ENCODE data around the gene WDR72. TPM values are rescaled to one million over a fixed set of nuclear protein-coding genes. Genes with fewer than 3 reads are reported as not detected.
A peak's percentile ranks its signal among the peaks of the same experiment; 100 is the strongest.

The WDR72 gene
- total and polyA plus RNA-seq, 2 of the 8 experiments (the other 6 are each of a cell fraction or from before 2014, with no cell fraction given), result 1.2 to 1.9 TPM

DNA sequence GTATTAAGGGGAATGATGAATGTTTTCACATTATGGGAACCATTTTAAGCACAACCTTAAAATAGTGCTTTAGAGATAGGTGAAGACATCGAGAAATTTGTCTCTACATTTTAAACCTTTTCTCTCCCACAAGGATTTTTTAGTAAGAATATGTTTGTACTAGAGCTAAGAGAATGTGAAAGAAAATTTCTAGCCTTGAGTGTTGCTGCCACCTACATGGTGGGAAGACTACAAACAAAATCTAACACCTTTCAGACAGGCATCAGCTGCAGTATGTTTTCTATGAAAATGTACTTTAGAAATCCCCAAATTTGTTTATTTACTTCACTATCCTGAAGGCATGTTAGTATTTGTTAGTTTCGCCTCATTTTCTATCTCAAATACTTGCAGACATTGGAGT lies 247.4 kb downstream of the WDR72 start:
- TF ChIP-seq, protein P1, sequence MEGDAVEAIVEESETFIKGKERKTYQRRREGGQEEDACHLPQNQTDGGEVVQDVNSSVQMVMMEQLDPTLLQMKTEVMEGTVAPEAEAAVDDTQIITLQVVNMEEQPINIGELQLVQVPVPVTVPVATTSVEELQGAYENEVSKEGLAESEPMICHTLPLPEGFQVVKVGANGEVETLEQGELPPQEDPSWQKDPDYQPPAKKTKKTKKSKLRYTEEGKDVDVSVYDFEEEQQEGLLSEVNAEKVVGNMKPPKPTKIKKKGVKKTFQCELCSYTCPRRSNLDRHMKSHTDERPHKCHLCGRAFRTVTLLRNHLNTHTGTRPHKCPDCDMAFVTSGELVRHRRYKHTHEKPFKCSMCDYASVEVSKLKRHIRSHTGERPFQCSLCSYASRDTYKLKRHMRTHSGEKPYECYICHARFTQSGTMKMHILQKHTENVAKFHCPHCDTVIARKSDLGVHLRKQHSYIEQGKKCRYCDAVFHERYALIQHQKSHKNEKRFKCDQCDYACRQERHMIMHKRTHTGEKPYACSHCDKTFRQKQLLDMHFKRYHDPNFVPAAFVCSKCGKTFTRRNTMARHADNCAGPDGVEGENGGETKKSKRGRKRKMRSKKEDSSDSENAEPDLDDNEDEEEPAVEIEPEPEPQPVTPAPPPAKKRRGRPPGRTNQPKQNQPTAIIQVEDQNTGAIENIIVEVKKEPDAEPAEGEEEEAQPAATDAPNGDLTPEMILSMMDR (IDR thresholded peaks at IDR 0.05; ENCODE audit: control extremely low read depth in 1 of 3, insufficient read depth in 1 of 3, low read depth in 1 of 3, low read length in 3 of 3), result peak in 1 of 3 experiments; percentile 25; a peak in 2 of 4 replicates
- TF ChIP-seq ZNF274 (IDR thresholded peaks at IDR 0.05; ENCODE audit: borderline replicate concordance, extremely low read depth, low read length) (no peak), RAD21 (IDR thresholded peaks at IDR 0.05 in 1 of 2, conservative IDR thresholded peaks at IDR 0.05 in 1 of 2; ENCODE audit: low read depth in 2 of 2, low read length in 2 of 2) (peak; percentile 58 to 59)
- H3K36me3 ChIP-seq (ENCODE audit: control insufficient read depth in 2 of 4, insufficient read depth in 4 of 4, low read length in 3 of 4), result no peaks in the 10 kb centered on the region
- H3K27me3 ChIP-seq (replicated peaks in 1 of 4; ENCODE audit: control insufficient read depth in 3 of 4, extremely low read depth in 1 of 4, insufficient read depth in 3 of 4, low read length in 3 of 4), result no peaks in the 10 kb centered on the region
- no peak overlapping the region for H4K91ac ChIP-seq (replicated peaks; ENCODE audit: insufficient read length, low read length)
- CTCF ChIA-PET (ENCODE audit: partially characterized antibody), result interaction anchor here (0.6 to 1.4 kb wide), 5 partner anchors 37 to 725 kb away, joined by 3 to 4 read pairs (median 3); no protein-coding TSS in a partner anchor
- H3K27ac ChIP-seq (ENCODE audit: low read depth, low read length), result no peak overlapping the region
- no peaks in the 10 kb centered on the region for H3K79me2 ChIP-seq (ENCODE audit: control insufficient read depth in 1 of 2, insufficient read depth in 2 of 2, low read length in 2 of 2)
- DNase-seq (ENCODE audit: low read depth in 1 of 2, low spot score in 2 of 2) (no peak), FAIRE-seq (no peak)
- H3K56ac ChIP-seq (replicated peaks; ENCODE audit: insufficient read length, low read depth, low read length), result no peak overlapping the region
- no peak overlapping the region for H2BK12ac ChIP-seq (ENCODE audit: low read depth, low read length)
- no peak overlapping the region for H4K8ac ChIP-seq (ENCODE audit: extremely low read depth, insufficient read depth, low read length)
- H2AK5ac ChIP-seq (ENCODE audit: low read depth, low read length), result no peak overlapping the region
- no peaks in the 10 kb centered on the region for H3K9me3 ChIP-seq (ENCODE audit: insufficient read depth in 2 of 2, low read depth in 1 of 2, low read length in 1 of 2)
- H3K4me3 ChIP-seq (ENCODE audit: extremely low read depth in 1 of 4, insufficient read depth in 2 of 4, low read depth in 3 of 4, low read length in 4 of 4), result no peak overlapping the region
- H3K23me2 ChIP-seq (ENCODE audit: low read depth, low read length), result no peaks in the 10 kb centered on the region
- H3K14ac ChIP-seq (ENCODE audit: insufficient read length), result no peak overlapping the region
- H2BK15ac ChIP-seq (ENCODE audit: low read length), result no peak overlapping the region
- no peak overlapping the region for H2AFZ ChIP-seq (ENCODE audit: low read length)
- no peaks in the 10 kb centered on the region for H4K20me1 ChIP-seq (replicated peaks in 1 of 2; ENCODE audit: control insufficient read depth in 1 of 2, insufficient read depth in 2 of 2, low read length in 2 of 2)
- POLR2A ChIA-PET (ENCODE audit: partially characterized antibody), result no interaction called here
- H2BK20ac ChIP-seq (ENCODE audit: low read length), result no peak overlapping the region
- no peak overlapping the region for H4K5ac ChIP-seq (ENCODE audit: insufficient read length, low read depth, low read length)
- 95% methylated on average over 2 of the region's 2 CpGs; no CpG with 5 or more reads in 1 of the 2 experiments for WGBS, 2 experiments (ENCODE audit: extremely low coverage in 1 of 2, insufficient coverage in 1 of 2, insufficient read length in 1 of 2, insufficient replicate concordance in 2 of 2, low coverage in 1 of 2, low lambda C conversion rate in 2 of 2, missing lambda C conversion rate in 1 of 2)
- H2BK5ac ChIP-seq (ENCODE audit: low read depth, low read length), result no peak overlapping the region
- no peak overlapping the region for H3K9ac ChIP-seq (replicated peaks in 1 of 4; ENCODE audit: extremely low read depth in 1 of 4, low read depth in 3 of 4, low read length in 3 of 4)
- no peak overlapping the region for H3K23ac ChIP-seq (ENCODE audit: insufficient read length)
- no peak overlapping the region for H3K18ac ChIP-seq (ENCODE audit: extremely low read depth, low read length)
- no peaks in the 10 kb centered on the region for H3K4me1 ChIP-seq (replicated peaks in 1 of 4; ENCODE audit: control insufficient read depth in 3 of 4, insufficient read depth in 4 of 4, low read length in 3 of 4)
- H3K79me1 ChIP-seq (ENCODE audit: low read depth, low read length), result no peaks in the 10 kb centered on the region
- no peak overlapping the region for H2BK120ac ChIP-seq (replicated peaks; ENCODE audit: low read depth, low read length)
- H3K4ac ChIP-seq (replicated peaks; ENCODE audit: insufficient read length, low read depth, low read length), result no peak overlapping the region
- no peak overlapping the region for H3K4me2 ChIP-seq (ENCODE audit: insufficient read depth in 1 of 2, low read depth in 2 of 2, low read length in 2 of 2)
